SK-N-SH (cell line): ENCODE data around the gene STUB1. TPM values are rescaled to one million over a fixed set of nuclear protein-coding genes. Genes with fewer than 3 reads are reported as not detected.

Experiments
- CTCF ChIA-PET: fragments of 300-600, 350-600 bp; formaldehyde crosslinking; extraction: SDS; loops from one replicate; lab custom pipeline; 2021; lab: Yijun Ruan, JAX
- POLR2A ChIA-PET: fragments of 350-600 bp; sonication (Branson Sonifier 250); formaldehyde crosslinking; extraction: SDS; loops from one replicate; lab custom pipeline; 2020; ENCODE audit warnings: antibody characterized with exemption, inconsistent platforms; lab: Yijun Ruan, JAX
- DNase-seq: peaks from one replicate; pipeline ENCODE4 v3.0.0; 2012
- H2AFZ ChIP-seq: fragments of 200-600 bp; sonication (generic); 2 replicates; pipeline ENCODE4 v1.8.1; 2016; ENCODE audit warnings: antibody characterized with exemption, mild to moderate bottlenecking, low read depth
- H3F3A ChIP-seq: fragments of 200-600 bp; sonication (generic); replicated peaks from 2 replicates; pipeline ENCODE3; 2016; ENCODE audit warnings: antibody characterized with exemption, mild to moderate bottlenecking; ENCODE audit not compliant: insufficient read depth
- H3K27ac ChIP-seq, 2 experiments: fragments of 200-500 bp in 1 of 2; fragments of 200-600 bp in 1 of 2; sonication (Bioruptor generic) in 1 of 2; sonication (generic), shearing (Covaris generic) in 1 of 2; 2 replicates each; pipeline versions ENCODE4 v1.5.1 to v1.6.1; 2014 to 2016; ENCODE audit warnings: low read depth in 2 of 2, inconsistent platforms in 1 of 2, low read length in 1 of 2, mild to moderate bottlenecking in 1 of 2, mixed read lengths in 1 of 2
- H3K27me3 ChIP-seq: fragments of 200-600 bp; sonication (generic), shearing (Covaris generic); 2 replicates; pipeline ENCODE4 v1.6.1; 2016; ENCODE audit warnings: mixed run types; ENCODE audit not compliant: insufficient read depth
- H3K36me3 ChIP-seq, 2 experiments: fragments of 200-500 bp in 1 of 2; fragments of 200-600 bp in 1 of 2; sonication (Bioruptor generic) in 1 of 2; sonication (generic) in 1 of 2; replicated peaks in 1 of 2; 2 replicates each; pipeline versions ENCODE3 to v1.5.1; 2014 to 2016; ENCODE audit warnings: low read length in 1 of 2, mild to moderate bottlenecking in 1 of 2; ENCODE audit not compliant: insufficient read depth in 2 of 2, control insufficient read depth in 1 of 2
- H3K4me1 ChIP-seq, 2 experiments: fragments of 200-500 bp in 1 of 2; fragments of 200-600 bp in 1 of 2; sonication (Bioruptor generic) in 1 of 2; sonication (generic), shearing (Covaris generic) in 1 of 2; 2 replicates each; pipeline versions ENCODE4 v1.5.1 to v1.6.1; 2014 to 2016; ENCODE audit warnings: low read depth in 1 of 2, low read length in 1 of 2, mixed run types in 1 of 2; ENCODE audit not compliant: insufficient read depth in 2 of 2, control insufficient read depth in 1 of 2
- H3K4me2 ChIP-seq: fragments of 200-600 bp; sonication (generic), shearing (Covaris generic); 2 replicates; pipeline ENCODE4 v1.6.1; 2017; ENCODE audit warnings: mixed run types
- H3K4me3 ChIP-seq, 2 experiments: fragments of 200-500 bp in 1 of 2; fragments of 200-600 bp in 1 of 2; sonication (Bioruptor generic) in 1 of 2; sonication (generic), shearing (Covaris generic) in 1 of 2; 2 replicates each; pipeline versions ENCODE4 v1.5.1 to v1.8.1; 2014 to 2016; ENCODE audit warnings: low read depth in 2 of 2, inconsistent platforms in 1 of 2, low read length in 1 of 2, mild to moderate bottlenecking in 1 of 2, mixed read lengths in 1 of 2, moderate library complexity in 1 of 2
- H3K79me2 ChIP-seq: fragments of 200-600 bp; sonication (generic); 2 replicates; pipeline ENCODE4 v1.8.1; 2017; ENCODE audit warnings: mild to moderate bottlenecking; ENCODE audit not compliant: insufficient read depth
- H3K9ac ChIP-seq: fragments of 200-600 bp; sonication (generic); 2 replicates; pipeline ENCODE4 v1.6.1; 2017; ENCODE audit warnings: mixed run types
- H3K9me2 ChIP-seq: fragments of 200-600 bp; sonication (generic); 2 replicates; pipeline ENCODE4 v1.6.1; 2017; ENCODE audit warnings: mixed run types
- H3K9me3 ChIP-seq: fragments of 200-600 bp; sonication (generic); 2 replicates; pipeline ENCODE4 v1.6.1; 2017; ENCODE audit warnings: mixed run types, mild to moderate bottlenecking, moderate library complexity
- H4K20me1 ChIP-seq: fragments of 200-600 bp; sonication (generic); 2 replicates; pipeline ENCODE4 v1.6.1; 2017; ENCODE audit warnings: mild to moderate bottlenecking, mixed run types; ENCODE audit not compliant: insufficient read depth
- CTCF ChIP-seq: fragments of 200-600 bp; sonication (generic); IDR thresholded peaks from 2 replicates; pipeline ENCODE4 v1.6.1; 2017; ENCODE audit warnings: antibody characterized with exemption, mild to moderate bottlenecking, moderate library complexity
- GATA2 ChIP-seq: sonication (generic); formaldehyde crosslinking; IDR thresholded peaks from 2 replicates; pipeline ENCODE4 v1.5.0; 2020; ENCODE audit warnings: mild to moderate bottlenecking, missing genetic modification reagents
- MAX ChIP-seq: IDR thresholded peaks from 2 replicates; pipeline ENCODE4 v1.4.0; 2012; ENCODE audit warnings: low read depth
- NRF1 ChIP-seq: IDR thresholded peaks from 2 replicates; pipeline ENCODE4 v1.6.1; 2012; ENCODE audit warnings: low read depth, mild to moderate bottlenecking, low read length
- PBX3 ChIP-seq: IDR thresholded peaks from 2 replicates; pipeline ENCODE4; 2012
- SMC3 ChIP-seq: IDR thresholded peaks from 2 replicates; pipeline ENCODE4 v1.6.1; 2012; ENCODE audit warnings: low read depth, low read length, improper control_type of control experiment
- TCF12 ChIP-seq: IDR thresholded peaks from 2 replicates; pipeline ENCODE4 v1.4.0; 2012
- USF2 ChIP-seq: fragments of 150-350 bp; IDR thresholded peaks from 2 replicates; pipeline ENCODE4 v1.6.1; 2017; ENCODE audit warnings: antibody characterized with exemption, low read length, low read depth, borderline replicate concordance
- ZBTB33 ChIP-seq: IDR thresholded peaks from 2 replicates; pipeline ENCODE4 v1.4.0; 2012; ENCODE audit warnings: low read depth, borderline replicate concordance
- WGBS: methylation state at CpG from one replicate; pipeline ENCODE4 v1.1.6; 2017; ENCODE audit warnings: low lambda C conversion rate; 5-methylcytosine and 5-hydroxymethylcytosine counted together
- polyA plus RNA-seq, 3 experiments: library from polyadenylated mRNA; depleted of rRNA; stranded (reverse); fragments of >200 nt; gene quantifications; 2 replicates each; pipeline ENCODE4 v1.2.3, GENCODE V29; 2012

Gene STUB1
- polyA plus RNA-seq, 1 of the 3 experiments (the other 2 are of a cell fraction), result 323 TPM

- TF ChIP-seq NRF1 (no peak), PBX3 (no peak), ZBTB33 (no peak), SMC3 (no peak), TCF12 (no peak)
These were observed 4.9 kb downstream of the STUB1 start (continued) for GRCh38 chr16:684961-685696.

GRCh38 chr16:685967-686366 lies 5.8 kb downstream of the STUB1 start:
- WGBS, result 94% methylated on average over 2 of the region's 10 CpGs
- H3K9ac ChIP-seq, result no peak overlapping the region
- H3K9me2 ChIP-seq, result no peaks in the 10 kb centered on the region
- ChIA-PET POLR2A (no interaction called here), CTCF (interaction anchor here (0.6 to 5.9 kb wide), 18 partner anchors 9 to 356 kb away, joined by 3 to 38 read pairs (median 4); partner anchors contain the start of genes ANTKMT, RHBDL1 and RHOT2)
- peak; percentile 84 for DNase-seq
- peaks cover 13 to 39% of the 10 kb centered on the region in 2 experiments for H3K36me3 ChIP-seq
- H2AFZ ChIP-seq, result no peak overlapping the region
- H3K4me2 ChIP-seq, result peak overlapping the region; percentile 37; the same call in 1 of the 2 replicates
- H3K9me3 ChIP-seq, result no peaks in the 10 kb centered on the region
- peaks cover 13 to 59% of the 10 kb centered on the region in 2 experiments; a peak in 3 of 4 replicates for H3K4me1 ChIP-seq
- peaks cover 20% of the 10 kb centered on the region for H4K20me1 ChIP-seq
- H3K27ac ChIP-seq, result peak overlapping the region in 1 of 2 experiments; percentile 47; a peak in 1 of 4 replicates
- TF ChIP-seq GATA2 (CRISPR knock-in tag), result no peak
- no peak for TF ChIP-seq USF2
- TF ChIP-seq MAX, result peak; percentile 41; the same call in 1 of the 2 replicates
- peak; percentile 66 for TF ChIP-seq CTCF
- no peaks in the 10 kb centered on the region for H3K27me3 ChIP-seq
- H3F3A ChIP-seq, result peaks cover 5% of the 10 kb centered on the region
- H3K79me2 ChIP-seq, result peaks cover 40% of the 10 kb centered on the region
- no peak overlapping the region for H3K4me3 ChIP-seq
